ENCODE results near the gene OGFR.
"Not testable (repeated sequence)": the region's sequence is repeated elsewhere in the genome, so short reads cannot be mapped to it uniquely, and the experiment has no call there.

OGFR gene

DNA sequence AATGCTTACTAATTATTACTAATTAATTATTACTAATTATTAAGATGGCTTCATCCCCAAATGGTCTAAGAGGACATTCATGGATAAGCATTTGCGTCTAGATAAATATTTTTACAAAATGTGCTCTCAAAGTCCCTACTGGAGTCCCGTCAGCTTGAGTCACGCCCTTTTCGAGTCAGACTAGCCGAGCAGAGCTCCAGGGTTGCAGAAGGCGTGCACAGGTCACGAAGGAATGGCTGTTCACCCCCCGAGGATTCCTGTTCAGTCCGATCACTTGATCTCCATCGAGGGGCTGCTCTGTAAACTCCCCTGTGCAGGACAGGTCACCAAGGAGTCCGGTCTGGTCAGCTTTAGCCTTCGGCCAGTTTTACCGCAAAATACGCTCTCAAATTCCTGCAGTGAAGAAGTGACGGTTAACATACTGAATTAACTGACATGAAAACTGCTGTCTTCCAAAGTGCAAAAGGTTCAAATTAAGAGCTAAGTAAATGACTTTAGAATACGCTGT, 37.1 kb downstream of the OGFR start:
- DNase-seq = no peak

DNA sequence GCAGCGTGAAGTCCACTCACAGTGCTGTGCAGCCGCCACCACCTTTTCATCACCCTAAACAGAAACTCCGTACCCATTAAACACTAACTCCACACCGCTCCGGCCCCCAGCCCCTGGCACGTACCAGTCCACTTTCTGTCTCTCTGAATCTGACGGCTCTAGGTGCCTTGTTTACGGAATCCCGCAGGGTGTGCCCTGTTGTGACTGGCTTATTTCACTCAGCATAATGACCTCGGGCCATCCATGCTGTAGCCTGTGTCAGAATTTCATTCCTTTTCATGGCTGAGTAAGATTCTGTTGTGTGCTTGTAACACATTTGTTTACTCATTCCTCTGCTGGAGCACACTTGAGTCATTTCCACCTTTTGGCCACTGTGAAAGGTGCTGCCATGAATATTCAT, 39.0 kb downstream of the OGFR start:
- no peak for DNase-seq

DNA sequence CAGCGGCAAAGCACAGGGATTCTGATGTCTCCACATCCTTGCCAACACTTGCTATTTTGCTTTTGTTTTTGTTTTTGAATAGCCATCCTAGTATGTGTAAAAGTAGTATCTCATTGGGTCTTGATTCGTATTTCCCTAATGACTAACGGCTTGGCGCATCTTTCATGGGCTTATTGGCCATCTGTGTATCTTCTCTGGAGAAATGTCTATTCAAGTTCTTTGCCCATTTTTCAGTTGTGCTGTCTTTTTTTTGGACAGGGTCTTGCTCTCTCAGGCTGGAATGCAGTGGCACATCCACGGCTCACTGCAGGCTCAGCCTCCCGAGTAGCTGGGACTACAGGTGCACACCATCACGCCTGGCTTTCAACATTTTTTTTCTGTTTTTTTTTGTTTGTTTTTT, 39.5 kb downstream of the OGFR start:
- no peak for DNase-seq

GRCh38 chr20:62845416-62846160, 41.0 kb downstream of the OGFR start:
- DNase-seq = no peak

- DNase-seq = no peak
Observed at GRCh38 chr20:62846166-62846890, 41.7 kb downstream of the OGFR start.

- not testable (repeated sequence) for DNase-seq
Observed at GRCh38 chr20:62848917-62849316, 44.3 kb downstream of the OGFR start.

GRCh38 chr20:62849431-62849830, 44.8 kb downstream of the OGFR start:
- DNase-seq = no peak

DNA sequence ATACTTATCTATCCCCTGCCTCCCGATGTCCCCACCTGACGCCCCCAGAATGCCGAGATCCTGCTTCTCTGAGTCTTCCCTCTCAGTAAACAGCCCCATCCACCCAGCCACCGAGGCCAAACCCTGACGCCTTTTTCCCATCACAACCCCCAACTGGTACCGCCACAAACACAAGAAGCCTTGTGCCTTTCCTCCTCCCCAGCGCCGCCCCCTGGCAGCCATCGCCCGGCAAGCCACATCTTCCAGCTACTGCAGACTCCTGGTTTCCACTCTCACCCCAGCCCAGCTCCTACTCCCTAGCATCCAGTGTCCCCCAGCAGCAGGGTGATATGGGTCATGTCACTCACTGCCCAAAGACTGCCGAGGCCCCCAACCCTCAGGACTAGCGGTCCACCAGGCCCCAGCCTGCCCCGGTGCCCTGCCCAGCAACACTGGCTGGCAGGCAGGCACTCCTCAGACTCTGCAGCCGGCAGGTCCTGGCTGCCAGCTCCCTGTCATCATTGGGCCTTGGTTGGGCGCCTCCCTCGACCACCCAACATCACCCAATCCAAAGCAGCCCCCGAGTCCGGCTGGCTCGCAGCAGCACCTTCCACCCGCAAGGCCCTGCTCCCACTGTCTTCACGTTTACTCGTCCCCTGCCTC, 45.8 kb downstream of the OGFR start:
- no peak for DNase-seq

- no peak for DNase-seq
Observed at GRCh38 chr20:62852196-62852595, 47.6 kb downstream of the OGFR start.

DNA sequence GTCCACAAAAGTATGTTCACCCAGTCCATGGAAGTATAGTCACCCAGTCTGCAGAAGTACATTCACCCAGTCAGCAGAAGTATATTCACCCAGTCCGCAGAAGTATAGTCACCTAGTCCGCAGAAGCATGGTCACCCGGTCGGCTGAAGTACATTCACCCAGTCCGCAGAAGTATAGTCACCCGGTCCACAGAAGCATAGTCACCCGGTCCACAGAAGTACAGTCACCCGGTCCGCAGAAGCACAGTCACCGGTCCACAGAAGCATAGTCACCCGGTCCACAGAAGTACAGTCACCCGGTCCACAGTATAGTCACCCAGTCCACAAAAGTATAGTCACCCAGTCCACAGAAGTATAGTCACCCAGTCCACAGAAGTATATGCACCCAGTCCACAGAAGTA, 48.2 kb downstream of the OGFR start:
- no peak for DNase-seq

DNA sequence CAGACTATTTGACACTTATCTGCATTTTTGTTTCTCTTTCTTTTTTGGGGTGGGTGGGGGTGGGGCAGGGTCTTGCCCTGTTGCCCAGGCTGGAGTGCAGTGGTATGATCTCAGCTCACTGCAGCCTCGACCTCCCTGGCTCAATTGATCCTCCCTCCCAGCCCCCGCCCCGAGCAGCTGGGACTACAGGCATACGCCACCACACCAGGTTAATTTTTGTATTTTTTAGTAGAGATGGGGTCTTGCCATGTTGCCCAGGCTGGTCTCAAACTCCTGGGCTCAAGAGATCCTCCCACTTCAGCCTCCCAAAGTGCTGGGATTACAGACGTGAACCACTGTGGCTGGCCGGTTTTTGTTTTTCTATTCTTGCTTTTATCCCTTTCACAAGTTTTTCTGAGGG, 48.7 kb downstream of the OGFR start:
- not testable (repeated sequence) for DNase-seq

- DNase-seq = no peak
Observed at GRCh38 chr20:62854121-62854520, 49.5 kb downstream of the OGFR start.

- DNase-seq = no peak
Observed at GRCh38 chr20:62855120-62855519, 50.5 kb downstream of the OGFR start.

DNA sequence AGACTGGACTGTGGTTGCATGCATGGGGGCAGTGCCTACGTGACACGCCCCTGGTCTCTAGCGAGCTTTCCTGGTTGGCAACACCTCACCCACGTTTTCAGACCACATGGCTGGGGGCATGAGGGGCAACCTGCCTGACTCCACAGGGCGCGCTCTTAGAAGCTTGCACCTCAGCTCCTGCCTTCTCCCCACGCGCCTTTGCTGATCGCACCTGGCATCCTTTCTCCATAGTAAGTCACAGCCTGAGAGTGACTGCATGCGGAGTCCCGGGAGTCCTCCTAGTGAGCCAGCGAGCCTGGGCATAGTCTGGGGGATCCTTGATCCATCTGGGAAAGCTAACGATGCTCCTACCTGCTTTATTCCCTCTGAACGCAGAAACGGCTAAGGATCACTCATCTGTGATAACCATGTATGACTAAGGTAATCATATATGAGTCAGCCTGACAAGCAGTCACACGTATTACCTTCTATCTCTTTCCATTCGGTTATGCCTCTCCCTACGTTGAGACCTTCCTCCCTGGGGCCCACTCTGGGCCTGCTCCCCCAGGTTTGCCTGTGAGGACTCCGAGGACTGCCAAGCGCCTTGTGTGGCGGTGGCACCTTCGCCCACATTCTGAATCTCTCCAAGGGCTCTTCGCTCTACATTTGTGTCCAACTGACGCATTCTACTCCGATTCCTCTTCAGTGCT, 52.4 kb downstream of the OGFR start:
- no peak for DNase-seq

GRCh38 chr20:62858058-62858830, 53.6 kb downstream of the OGFR start:
- no peak for DNase-seq

DNA sequence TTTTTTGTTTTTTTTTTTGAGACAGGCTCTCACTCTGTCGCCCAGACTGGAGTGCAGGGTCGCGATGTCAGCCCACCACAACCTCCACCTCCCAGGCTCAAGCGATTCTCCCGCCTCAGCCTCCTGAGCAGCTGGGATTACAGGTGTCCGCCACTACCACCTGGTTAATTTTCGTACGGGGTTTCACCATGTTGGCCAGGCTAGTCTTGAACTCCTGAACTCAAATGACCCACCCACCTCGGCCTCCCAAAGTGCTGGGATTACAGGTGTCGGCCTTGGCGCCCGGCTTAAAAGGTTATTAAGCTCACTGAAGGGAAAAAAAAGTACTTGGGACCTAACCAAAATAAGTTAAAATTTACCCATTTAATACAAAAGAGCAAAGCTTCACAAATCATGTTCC, 55.1 kb downstream of the OGFR start:
- no peak for DNase-seq

DNA sequence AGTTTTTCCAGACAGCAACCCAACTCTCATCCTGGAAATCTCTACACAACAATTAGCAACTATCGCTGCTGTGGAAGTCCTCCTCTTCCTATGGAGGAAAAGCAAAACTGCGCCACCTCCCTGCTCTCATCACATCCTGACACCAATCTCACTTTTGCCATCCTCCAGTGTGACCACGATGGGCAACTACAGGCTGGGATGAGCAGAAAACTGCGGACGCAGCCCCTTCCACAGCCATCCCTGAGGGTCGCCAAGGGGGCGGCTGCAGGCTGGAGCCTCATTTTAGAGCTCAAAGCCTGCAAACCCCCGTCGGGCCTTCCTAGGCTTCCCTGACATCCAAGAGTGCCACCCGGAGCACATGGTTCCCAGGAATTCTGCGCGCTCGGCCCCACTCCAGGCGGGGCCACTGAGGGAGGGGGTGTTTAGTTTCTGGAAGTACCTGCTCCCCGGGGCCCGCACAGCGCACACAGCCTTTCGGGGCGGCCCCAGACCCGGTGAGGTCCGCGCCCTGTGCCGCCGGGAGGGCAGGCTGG, 55.8 kb downstream of the OGFR start:
- DNase-seq = no peak

GRCh38 chr20:62860924-62861691, 56.5 kb downstream of the OGFR start:
- DNase-seq = peak in 1 of 2 donors; percentile 28

DNA sequence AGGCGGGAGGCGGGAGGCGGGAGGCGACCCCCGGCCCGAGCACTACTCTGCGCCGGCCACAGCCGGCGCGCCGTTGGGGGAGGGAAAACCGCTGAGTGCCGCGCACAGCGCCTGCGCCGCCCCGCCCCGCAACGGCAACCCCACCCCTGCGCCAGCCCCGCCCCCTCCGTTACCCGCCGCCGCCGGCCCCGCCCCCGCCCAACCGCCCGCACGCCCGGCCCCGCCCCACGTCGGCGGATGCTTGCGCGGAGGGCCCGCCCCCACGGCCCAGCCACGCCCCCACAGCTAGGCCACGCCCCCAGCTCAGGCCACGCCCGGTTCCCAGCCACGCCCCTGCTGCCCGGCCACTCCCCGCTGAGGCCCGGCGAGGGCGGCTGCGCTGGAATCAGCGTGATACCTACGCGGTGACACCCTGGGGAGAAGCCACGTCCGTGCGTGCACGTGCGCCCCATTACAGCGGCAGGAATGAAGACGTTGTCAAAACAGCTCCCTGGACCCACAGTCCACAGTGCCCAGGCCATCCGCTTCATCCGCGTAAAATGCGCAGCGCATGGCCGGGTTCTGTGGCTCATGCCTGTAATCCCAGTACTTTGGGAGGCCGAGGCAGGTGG, 57.2 kb downstream of the OGFR start, which contains the start of gene TCFL5:
Gene TCFL5, minus strand, starts transcription at position 97 of the 611 bp plus-strand sequence. CDS start 152 bp downstream, outside the sequence.
- peak; percentile 89 to 94 for DNase-seq

Measured in activated CD4-positive, alpha-beta T cell treated with anti-CD3 and anti-CD28 coated beads for 4 hours (primary cell).